Left colon (tissue), 2 donors: Measurements from ENCODE around the gene MINDY3. TPM values are rescaled to one million over a fixed set of nuclear protein-coding genes. Genes with fewer than 3 reads are reported as not detected.
"Not testable (repeated sequence)": the region's sequence is repeated elsewhere in the genome, so short reads cannot be mapped to it uniquely, and the experiment has no call there.

ENCODE experiments used
- ATAC-seq: fragments of 200-7000 bp; cut with Tn5 transposase; one replicate; pipeline ENCODE4 v1.9.1; 2020; ENCODE audit warnings: mild to moderate bottlenecking, moderate library complexity
- DNase-seq, 2 donors: peaks; one replicate each; pipeline ENCODE4 v3.0.0-alpha.2; 2020
- intact Hi-C, 2 donors: fragments of 100-400 bp; cut with DNase I in 1 of 2; cut with micrococcal nuclease in 1 of 2; formaldehyde crosslinking; loops; one replicate each; pipeline versions ENCODE4 v1.11.2 to v1.14.0; 2022; cut with DNase I, micrococcal nuclease
- long read RNA-seq: library from polyadenylated mRNA; unstranded; transcript quantifications from one replicate; pipeline ENCODE4 v2.0.0, GENCODE V29; 2021
- total RNA-seq, 2 donors: library from RNA; stranded (reverse); fragmentation: NEBNext Ultra II Directional; extraction: Animal tissue kit (Norgen Biotek cat#: 25700); gene quantifications; one replicate each; pipeline ENCODE4 v1.2.1, GENCODE V29; 2021
- donor health status: DM: no; HTN: no; CAD: no.
- donor health status: DM: yes; HTN: yes; CAD: no.

MINDY3 gene
- 10 to 100 TPM; 26.4 to 29.7 TPM for total RNA-seq
- long read RNA-seq, transcript MINDY3-201 (15 exons, 2,381 nt), result major isoform, 21 of 29 reads
- long read RNA-seq, partial matches to known transcripts, result 1 of 29 reads
- long read RNA-seq, other reads (novel, unspliced or antisense), result 5 of 29 reads

GRCh38 chr10:15859906-15860691, at the start of gene MINDY3:
Gene MINDY3, minus strand, starts transcription at chr10:15860507. Its CDS starts 208 bp downstream, at chr10:15860299.
- peak; percentile 89 for ATAC-seq
- peak; percentile 84 to 87 for DNase-seq
- intact Hi-C loops, result no loop called here

DNA sequence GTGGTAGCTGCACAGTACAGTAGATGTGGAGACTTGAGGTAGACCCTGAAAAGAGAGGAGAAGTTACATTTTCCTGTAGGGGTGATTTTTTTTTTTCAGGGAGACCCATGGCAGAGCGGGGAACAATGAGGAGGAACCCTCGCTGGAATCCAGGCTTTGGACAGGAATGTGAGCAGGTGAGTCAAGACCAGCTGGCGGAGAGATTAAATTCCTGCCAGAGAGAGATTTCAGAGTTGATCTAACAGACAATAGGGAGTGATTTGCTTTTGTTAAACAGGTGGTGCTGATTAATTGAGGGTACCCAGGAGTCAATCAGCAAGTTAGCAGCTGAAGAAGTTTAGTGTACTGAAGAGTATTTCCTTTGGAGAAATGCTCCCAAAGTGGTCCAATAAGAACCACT, 41.6 kb upstream of the MINDY3 start:
- intact Hi-C loops, result no loop called here
- ATAC-seq, result no peak
- no peak for DNase-seq

- no peak for DNase-seq
- intact Hi-C loops, result no loop called here
- ATAC-seq, result no peak
Observed at GRCh38 chr10:15898046-15898445, 37.7 kb upstream of the MINDY3 start.

DNA sequence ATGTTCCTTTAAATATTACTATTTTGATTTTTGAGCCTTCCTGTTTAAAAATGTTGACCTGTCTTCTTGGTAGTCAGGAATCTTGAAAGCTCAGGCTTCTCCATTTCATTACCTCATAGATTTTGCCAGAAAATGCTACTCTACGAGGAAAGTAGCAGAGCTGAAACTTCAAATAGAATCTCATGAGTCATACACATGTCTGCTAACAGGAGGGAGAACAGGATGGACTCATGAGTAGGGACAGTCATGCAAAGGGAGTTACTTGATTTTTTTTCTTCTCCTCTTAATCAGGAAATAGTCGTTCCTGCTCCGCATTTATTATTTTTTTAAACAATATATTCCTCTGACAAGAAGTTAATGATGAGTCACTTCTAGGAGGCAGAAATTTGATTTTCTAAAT, 37.0 kb upstream of the MINDY3 start:
- no peak for DNase-seq
- intact Hi-C loops, result no loop called here
- no peak for ATAC-seq

DNA sequence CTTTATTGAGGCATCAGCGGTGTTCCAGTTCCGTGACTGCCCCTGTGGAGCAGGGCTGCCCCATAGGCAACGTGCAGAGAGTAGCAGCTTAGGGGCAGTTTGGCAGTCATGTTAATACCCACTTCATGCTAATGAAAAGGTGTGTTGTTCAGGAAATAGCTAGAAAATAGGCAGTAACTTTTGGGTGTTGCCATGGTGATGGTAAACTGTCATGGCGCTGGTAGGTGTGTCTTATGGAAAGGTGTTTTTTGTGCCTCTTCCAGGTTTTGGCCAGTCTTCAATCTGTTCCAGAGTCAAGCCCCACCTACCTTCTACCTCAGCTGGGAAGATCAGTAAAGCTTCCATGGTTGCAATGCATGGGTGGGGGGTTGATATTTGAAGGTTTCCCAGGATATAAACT, 36.3 kb upstream of the MINDY3 start:
- intact Hi-C loops, result no loop called here

GRCh38 chr10:15884447-15884846, 24.1 kb upstream of the MINDY3 start:
- intact Hi-C loops, result no loop called here
- ATAC-seq (no peak), DNase-seq (no peak)

More for the DNA sequence above, 36.3 kb upstream of the MINDY3 start:
- ATAC-seq (no peak), DNase-seq (no peak)

DNA sequence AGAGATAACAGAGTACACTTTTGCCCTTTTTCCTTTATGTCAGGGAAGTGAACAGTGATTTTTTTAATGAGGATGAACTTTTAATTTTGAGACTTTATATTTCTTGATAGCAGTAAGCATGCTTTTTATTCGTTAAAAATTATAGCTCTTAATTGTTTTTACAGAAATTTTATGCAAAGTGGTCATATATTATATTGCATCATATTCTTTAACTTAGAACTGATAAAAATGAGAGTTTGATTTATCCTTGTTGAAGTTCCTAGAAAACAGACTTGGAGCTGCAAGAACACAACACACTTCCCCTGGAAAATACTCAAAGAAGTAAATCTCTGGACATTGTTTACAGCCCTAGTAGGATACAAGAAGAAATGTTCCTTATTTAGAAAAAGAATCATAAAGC, 21.2 kb upstream of the MINDY3 start:
- DNase-seq, result no peak
- intact Hi-C loops, result no loop called here
- ATAC-seq, result no peak

DNA sequence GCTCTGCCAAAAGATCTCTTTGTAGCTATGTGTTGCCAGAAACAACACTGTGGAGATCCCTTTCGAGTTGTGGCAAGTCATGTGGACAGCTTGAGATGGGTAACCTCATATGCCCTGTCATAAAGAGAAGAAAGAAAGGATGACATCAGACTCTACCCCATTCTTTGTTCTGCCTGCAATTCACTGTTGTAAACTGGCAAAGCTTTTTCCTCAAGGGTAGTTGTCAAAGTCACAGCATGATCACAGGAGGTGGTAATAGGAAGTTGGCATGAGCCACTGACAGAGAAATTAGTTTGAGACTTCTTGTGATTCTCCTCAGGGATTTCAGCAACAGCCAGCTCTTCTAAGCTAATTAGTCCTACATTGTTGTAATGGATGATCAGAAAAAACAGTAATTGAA, 19.4 kb upstream of the MINDY3 start:
- ATAC-seq (no peak), DNase-seq (no peak)
- intact Hi-C loops, result no loop called here

DNA sequence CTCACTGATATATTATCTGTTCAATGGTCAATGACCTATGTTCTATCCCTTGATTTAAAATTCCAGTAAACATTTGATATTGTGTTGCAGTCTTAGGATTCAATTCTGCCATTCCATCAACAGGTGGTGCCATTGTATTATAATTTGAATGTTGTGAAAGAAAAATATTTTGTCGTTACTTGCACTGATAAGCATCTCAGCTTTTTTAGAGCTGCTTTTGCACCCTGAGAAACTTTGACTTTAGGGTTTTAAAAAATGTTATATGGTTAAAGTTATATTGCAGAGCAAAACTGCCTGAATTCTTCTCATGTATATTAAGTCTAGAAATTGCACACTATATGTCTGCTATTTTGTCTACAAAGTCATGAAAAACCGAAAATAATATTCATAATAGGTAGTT, 18.8 kb upstream of the MINDY3 start:
- intact Hi-C loops, result no loop called here
- ATAC-seq, result no peak
- no peak for DNase-seq

DNA sequence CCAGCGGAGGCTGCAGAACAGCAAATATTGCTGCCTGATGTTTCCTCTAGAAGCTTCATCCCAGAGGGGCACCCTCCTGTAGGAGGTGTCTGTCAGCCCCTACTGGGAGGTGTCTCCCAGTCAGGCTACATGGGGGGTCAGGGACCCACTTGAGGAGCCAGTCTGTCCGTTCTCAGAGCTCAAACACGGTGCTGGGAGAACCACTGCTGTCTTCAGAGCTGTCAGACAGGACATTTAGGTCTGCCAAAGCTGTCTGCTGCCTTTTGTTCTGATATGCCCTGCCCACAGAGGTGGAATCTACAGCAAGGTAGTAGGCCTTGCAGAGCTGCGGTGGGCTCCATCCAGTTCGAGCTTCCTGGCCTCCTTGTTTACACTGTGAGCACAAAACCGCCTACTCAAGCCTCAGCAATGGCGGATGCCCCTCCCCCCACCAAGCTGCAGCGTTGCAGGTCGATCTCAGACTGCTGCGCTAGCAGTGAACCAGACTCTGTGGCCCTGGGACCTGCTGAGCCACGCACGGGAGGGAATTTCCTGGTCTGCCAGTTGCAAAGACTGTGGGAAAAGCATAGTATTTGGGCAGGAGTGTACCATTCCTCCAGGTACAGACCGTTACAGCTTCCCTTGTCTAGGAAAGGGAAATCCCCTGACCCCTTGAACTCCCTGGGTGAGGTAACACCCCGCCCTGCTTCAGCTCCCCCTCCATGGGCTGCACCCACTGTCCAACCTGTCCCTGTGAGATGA, 17.7 kb upstream of the MINDY3 start:
- intact Hi-C loops, result no loop called here
- no peak for ATAC-seq
- peak in 1 of 2 donors; percentile 5 for DNase-seq

- intact Hi-C loops, ATAC-seq, DNase-seq: not testable (repeated sequence)
Observed at GRCh38 chr10:15876274-15876673, 16.0 kb upstream of the MINDY3 start.

DNA sequence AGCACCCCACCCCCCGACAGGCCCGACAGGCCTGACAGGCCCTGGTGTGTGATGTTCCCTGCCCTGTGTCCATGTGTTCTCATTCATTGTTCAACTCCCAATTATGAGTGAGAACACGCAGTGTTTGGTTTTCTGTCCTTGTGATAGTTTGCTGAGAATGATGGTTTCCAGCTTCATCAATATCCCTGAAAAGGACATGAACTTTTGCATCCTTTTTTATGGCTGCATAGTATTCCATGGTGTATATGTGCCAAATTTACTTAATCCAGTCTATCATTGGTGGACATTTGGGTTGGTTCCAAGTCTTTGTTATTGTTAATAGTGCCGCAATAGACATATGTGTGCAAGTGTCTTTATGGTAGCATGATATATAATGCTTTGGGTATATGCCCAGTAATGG, 12.3 kb upstream of the MINDY3 start:
- DNase-seq, intact Hi-C loops, ATAC-seq: not testable (repeated sequence)

- DNase-seq (no peak), ATAC-seq (no peak)
- intact Hi-C loops, result no loop called here
Observed at GRCh38 chr10:15871823-15872222, 11.5 kb upstream of the MINDY3 start.

GRCh38 chr10:15869935-15870334, 9.6 kb upstream of the MINDY3 start:
- DNase-seq, result no peak
- no peak for ATAC-seq
- intact Hi-C loops, result no loop called here

- ATAC-seq, result no peak
- intact Hi-C loops, result no loop called here
- no peak for DNase-seq
Observed at GRCh38 chr10:15868006-15868405, 7.7 kb upstream of the MINDY3 start.

DNA sequence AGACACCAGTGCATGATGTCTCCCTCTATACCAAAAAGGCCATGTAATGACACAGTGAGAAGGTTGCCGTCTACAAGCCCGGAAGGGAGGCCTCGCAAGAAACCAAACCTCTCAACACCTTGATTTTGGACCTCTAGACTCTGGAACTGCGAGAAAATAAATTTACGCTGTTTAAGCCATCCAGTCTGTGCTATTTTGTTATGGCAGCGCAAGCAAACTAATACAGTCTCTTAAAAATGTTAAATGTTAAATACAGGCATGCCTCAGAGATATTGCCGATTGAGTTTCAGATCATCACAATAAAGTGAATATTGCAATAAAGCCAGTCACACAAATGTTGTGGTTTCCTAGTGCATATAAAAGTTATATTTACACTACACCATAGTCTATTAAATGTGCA, 5.0 kb upstream of the MINDY3 start:
- ATAC-seq, result no peak

GRCh38 chr10:15864419-15864818, 4.1 kb upstream of the MINDY3 start:
- intact Hi-C loops, result no loop called here
- ATAC-seq (no peak), DNase-seq (no peak)

More for the DNA sequence above, 5.0 kb upstream of the MINDY3 start:
- no peak for DNase-seq
- intact Hi-C loops, result no loop called here

- intact Hi-C loops, result no loop called here
- DNase-seq, result no peak
- peak; percentile 28 for ATAC-seq
Observed at GRCh38 chr10:15863733-15864132, 3.4 kb upstream of the MINDY3 start.

DNA sequence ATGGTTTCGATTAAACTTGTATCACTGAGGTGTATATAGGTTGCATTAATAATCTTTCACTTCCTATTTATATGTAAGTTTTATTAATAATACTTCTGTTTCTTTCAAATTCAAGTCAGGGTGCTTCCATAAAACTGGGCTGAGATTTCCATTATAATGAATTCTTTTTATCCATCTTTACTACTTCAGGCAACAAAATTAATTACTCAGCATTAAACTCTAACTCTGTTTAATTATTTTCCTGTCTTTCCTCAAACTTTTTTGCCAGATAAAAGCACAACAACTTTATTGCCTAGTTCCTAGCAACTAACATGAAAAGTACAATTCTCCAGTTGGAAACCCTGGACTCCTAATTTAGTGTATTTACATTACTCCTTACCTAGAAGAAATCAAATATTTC, 3.0 kb upstream of the MINDY3 start:
- intact Hi-C loops, result no loop called here
- no peak for ATAC-seq
- DNase-seq, result no peak

GRCh38 chr10:15860692-15861201, 440 bp upstream of the MINDY3 start:
- intact Hi-C loops, result no loop called here
- ATAC-seq, result no peak
- DNase-seq, result no peak
